ENCODE results near the gene NRTN. TPM values are rescaled to one million over a fixed set of nuclear protein-coding genes. Genes with fewer than 3 reads are reported as not detected.

NRTN gene
- polyA plus RNA-seq, 1 donor from 2014 or later, result 0.62 TPM

- no peak overlapping the region for H3K9ac ChIP-seq (ENCODE audit: low read length)
- no peaks in the 10 kb centered on the region for H3K79me2 ChIP-seq (replicated peaks; ENCODE audit: insufficient read depth, low read length)
- H4K20me1 ChIP-seq (ENCODE audit: insufficient read depth), result no peaks in the 10 kb centered on the region
- no peak overlapping the region for H2AFZ ChIP-seq (ENCODE audit: low read depth, low read length)
- H3F3A ChIP-seq (ENCODE audit: insufficient read depth, low read length, poor library complexity, severe bottlenecking), result no peaks in the 10 kb centered on the region
- no peaks in the 10 kb centered on the region for H3K9me2 ChIP-seq (ENCODE audit: insufficient read depth, low read length)
- no peak overlapping the region for H3K27ac ChIP-seq (ENCODE audit: low read length)
- H3K36me3 ChIP-seq (ENCODE audit: insufficient read depth, low read length), result no peaks in the 10 kb centered on the region
- TF ChIP-seq RAD21 (conservative IDR thresholded peaks at IDR 0.05), result no peak
- TF ChIP-seq REST (IDR thresholded peaks at IDR 0.05; ENCODE audit: borderline replicate concordance), result no peak
- no peak for TF ChIP-seq CTCF (IDR thresholded peaks at IDR 0.05; ENCODE audit: poor library complexity, severe bottlenecking)
- TF ChIP-seq MXI1 (conservative IDR thresholded peaks at IDR 0.05; ENCODE audit: poor library complexity, severe bottlenecking), result no peak
- no peak for TF ChIP-seq TAF1 (IDR thresholded peaks at IDR 0.05; ENCODE audit: low read depth)
- H3K27me3 ChIP-seq (ENCODE audit: insufficient read depth, low read depth, low read length), result no peaks in the 10 kb centered on the region
- H3K9me3 ChIP-seq (ENCODE audit: low read length), result no peaks in the 10 kb centered on the region
- H3K4me2 ChIP-seq (ENCODE audit: low read length), result no peak overlapping the region
- no peak overlapping the region for H3K4me3 ChIP-seq (ENCODE audit: low read length)
These were observed 21.6 kb upstream of the NRTN start for GRCh38 chr19:5782945-5783919.

DNA sequence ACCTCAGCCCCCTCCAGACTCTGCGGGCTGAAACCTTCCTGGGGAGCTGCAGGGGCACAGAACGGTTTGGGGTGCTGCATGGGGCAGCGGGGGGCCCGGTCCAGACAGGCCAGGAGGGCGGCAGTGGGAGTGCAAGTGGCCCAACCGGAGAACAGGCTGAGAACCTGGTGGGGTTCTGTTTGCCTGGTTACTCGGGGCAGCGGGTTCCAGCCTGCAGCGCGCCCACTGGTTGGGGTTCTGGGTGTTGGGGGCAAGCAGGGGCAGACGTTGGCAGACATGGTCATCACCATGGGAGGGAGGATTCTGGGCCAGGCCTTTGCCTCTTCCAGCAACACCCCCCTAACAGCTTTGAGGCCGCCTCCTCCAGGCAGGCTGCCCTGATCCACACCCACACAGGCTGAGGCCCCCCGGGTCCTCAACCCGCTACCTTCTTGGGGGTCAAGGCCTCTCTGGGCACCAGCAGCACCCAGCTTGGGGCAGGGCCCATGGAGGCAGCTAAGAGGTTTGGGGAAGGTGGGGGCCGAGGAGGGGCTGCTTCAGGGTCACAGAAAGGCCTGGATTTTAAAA lies 20.2 kb upstream of the NRTN start, which contains the start of gene PRR22:
Gene PRR22 (minus strand): TSS at position 166 of the 567 bp plus-strand sequence. CDS start 86 bp downstream, at position 80.
- no peaks in the 10 kb centered on the region for H3K27me3 ChIP-seq (ENCODE audit: insufficient read depth, low read depth, low read length)
- H3K27ac ChIP-seq (ENCODE audit: low read length), result no peak within 1 kb of the TSS
- H3K4me3 ChIP-seq (ENCODE audit: low read length), result no peak within 1 kb of the TSS
- H3F3A ChIP-seq (ENCODE audit: insufficient read depth, low read length, poor library complexity, severe bottlenecking), result no peaks in the 10 kb centered on the region
- TF ChIP-seq MXI1 (conservative IDR thresholded peaks at IDR 0.05; ENCODE audit: poor library complexity, severe bottlenecking) (no peak), SMC3 (conservative IDR thresholded peaks at IDR 0.05; ENCODE audit: poor library complexity) (no peak), POLR2AphosphoS5 (IDR thresholded peaks at IDR 0.05) (no peak), EP300 (conservative IDR thresholded peaks at IDR 0.05; ENCODE audit: poor library complexity, severe bottlenecking) (no peak), RAD21 (conservative IDR thresholded peaks at IDR 0.05) (no peak), REST (IDR thresholded peaks at IDR 0.05; ENCODE audit: borderline replicate concordance) (no peak), CTCF (IDR thresholded peaks at IDR 0.05; ENCODE audit: poor library complexity, severe bottlenecking) (no peak), EZH2 (IDR thresholded peaks at IDR 0.05; ENCODE audit: borderline replicate concordance, insufficient read depth, low read length, poor library complexity, severe bottlenecking) (no peak), TAF1 (IDR thresholded peaks at IDR 0.05; ENCODE audit: low read depth) (no peak)
- no peaks in the 10 kb centered on the region for H3K9me2 ChIP-seq (ENCODE audit: insufficient read depth, low read length)
- H4K20me1 ChIP-seq (ENCODE audit: insufficient read depth), result no peaks in the 10 kb centered on the region
- no peak within 1 kb of the TSS for H2AFZ ChIP-seq (ENCODE audit: low read depth, low read length)
- no peaks in the 10 kb centered on the region for H3K9me3 ChIP-seq (ENCODE audit: low read length)
- no peak within 1 kb of the TSS for H3K4me2 ChIP-seq (ENCODE audit: low read length)
- H3K79me2 ChIP-seq (replicated peaks; ENCODE audit: insufficient read depth, low read length), result no peaks in the 10 kb centered on the region
- no peaks in the 10 kb centered on the region for H3K36me3 ChIP-seq (ENCODE audit: insufficient read depth, low read length)
- H3K9ac ChIP-seq (ENCODE audit: low read length), result no peak within 1 kb of the TSS
